K562 (cell line): ENCODE data around the gene LAMTOR4.

Experiments
- FOXJ2 ChIP-seq: fragments of 200-800 bp; sonication (Bioruptor generic); IDR thresholded peaks from 2 replicates; pipeline ENCODE4 v1.6.1; 2016; ENCODE audit warnings: missing genetic modification characterization, missing compliant biosample characterization
- GABPA ChIP-seq: fragments of 200-800 bp; sonication (Bioruptor generic); conservative IDR thresholded peaks from 2 replicates; pipeline ENCODE4 v1.6.1; 2016; ENCODE audit warnings: low read depth, missing genetic modification characterization, missing compliant biosample characterization
- HMG20A ChIP-seq: fragments of 450-650 bp; formaldehyde crosslinking; conservative IDR thresholded peaks from 2 replicates; pipeline ENCODE4 v1.4.0; 2020; ENCODE audit warnings: mild to moderate bottlenecking, mixed read lengths
- IRF2 ChIP-seq: sonication (generic); formaldehyde crosslinking; IDR thresholded peaks from 2 replicates; pipeline ENCODE4 v1.8.1; 2022; ENCODE audit warnings: mild to moderate bottlenecking, missing genetic modification reagents
- KLF13 ChIP-seq: fragments of 450-650 bp; IDR thresholded peaks from 2 replicates; pipeline ENCODE4 v1.6.1; 2016; ENCODE audit warnings: missing genetic modification characterization, low read depth, mild to moderate bottlenecking, missing compliant biosample characterization, moderate library complexity, borderline replicate concordance
- MAFK ChIP-seq: IDR thresholded peaks from 2 replicates; pipeline ENCODE4 v1.6.1; 2011; ENCODE audit warnings: low read length, improper control_type of control experiment
- MYC ChIP-seq, 2 experiments: fragments of 250-450 bp in 1 of 2; sonication (Bioruptor Pico) in 1 of 2; IDR thresholded peaks; 2 replicates each; pipeline versions ENCODE4 v1.5.1 to v1.6.1; 2012 to 2021; ENCODE audit warnings: low read depth in 2 of 2, borderline replicate concordance in 1 of 2, improper control_type of control experiment in 1 of 2, low read length in 1 of 2, mild to moderate bottlenecking in 1 of 2, moderate library complexity in 1 of 2
- STAT5B ChIP-seq: fragments of 250-450 bp; sonication (Bioruptor Pico); IDR thresholded peaks from 2 replicates; pipeline ENCODE4 v1.8.0; 2021; ENCODE audit warnings: mild to moderate bottlenecking, inconsistent platforms
- TF ChIP-seq, protein P1 (sequence below), 2 experiments: fragments of 200-800 bp in 1 of 2; sonication (Bioruptor generic) in 1 of 2; sonication (generic) in 1 of 2; formaldehyde crosslinking in 1 of 2; IDR thresholded peaks in 1 of 2; conservative IDR thresholded peaks in 1 of 2; 2 replicates each; pipeline versions ENCODE4 v1.5.0 to v1.6.1; 2016 to 2020; ENCODE audit warnings: missing compliant biosample characterization in 1 of 2, missing genetic modification characterization in 1 of 2, missing genetic modification reagents in 1 of 2
- TF ChIP-seq, protein P2 (sequence below), 3 experiments: IDR thresholded peaks in 2 of 3; conservative IDR thresholded peaks in 1 of 3; 2 replicates each; pipeline ENCODE4 v1.5.1; 2011 to 2012; ENCODE audit warnings: low read length in 3 of 3, mild to moderate bottlenecking in 3 of 3, control low read depth in 2 of 3, improper control_type of control experiment in 1 of 3, inconsistent platforms in 1 of 3, low read depth in 1 of 3, mixed read lengths in 1 of 3, moderate library complexity in 1 of 3; ENCODE audit not compliant: insufficient read depth in 2 of 3

DNA sequence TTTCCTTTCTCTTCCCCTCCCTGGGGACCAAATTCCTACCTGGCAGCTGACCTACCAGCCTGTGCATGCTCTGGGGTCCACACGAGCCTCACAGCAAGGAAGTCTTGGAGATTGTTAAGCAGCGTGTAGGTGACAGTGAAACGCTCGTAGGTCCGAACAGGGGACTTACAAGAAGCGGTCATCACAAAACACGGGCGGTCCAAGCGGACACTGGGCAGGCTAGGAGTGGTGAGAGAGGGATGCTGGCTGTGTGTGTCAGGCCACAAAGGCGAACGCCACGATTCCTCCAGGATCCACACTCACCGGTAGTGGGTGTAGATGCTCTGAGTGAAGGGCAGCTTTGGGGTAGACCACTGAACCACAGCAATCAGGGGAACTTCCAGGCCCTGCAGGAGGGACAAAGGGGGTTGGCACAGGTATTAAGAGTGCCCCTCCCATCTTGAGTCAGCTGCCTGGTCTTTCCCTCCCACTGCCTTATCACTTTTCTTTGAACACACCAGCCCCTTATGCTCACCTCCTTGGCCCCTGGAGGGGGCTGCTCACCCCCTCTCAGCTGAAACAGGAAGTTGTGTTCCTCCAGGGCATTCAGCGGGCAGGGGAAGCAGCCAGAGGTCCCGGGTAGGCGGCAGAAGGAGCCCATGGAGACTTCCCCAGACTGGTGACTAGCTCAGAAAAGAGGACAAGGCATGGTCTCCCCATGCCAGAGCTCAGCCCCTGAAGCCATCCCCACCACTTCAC, 7.8 kb downstream of the LAMTOR4 start:
- TF ChIP-seq MYC (IDR thresholded peaks at IDR 0.05; ENCODE audit: low read depth, low read length): no peak
- no peak for TF ChIP-seq MYC (CRISPR knock-in tag; IDR thresholded peaks at IDR 0.05; ENCODE audit: borderline replicate concordance, low read depth)
- TF ChIP-seq, protein P1, sequence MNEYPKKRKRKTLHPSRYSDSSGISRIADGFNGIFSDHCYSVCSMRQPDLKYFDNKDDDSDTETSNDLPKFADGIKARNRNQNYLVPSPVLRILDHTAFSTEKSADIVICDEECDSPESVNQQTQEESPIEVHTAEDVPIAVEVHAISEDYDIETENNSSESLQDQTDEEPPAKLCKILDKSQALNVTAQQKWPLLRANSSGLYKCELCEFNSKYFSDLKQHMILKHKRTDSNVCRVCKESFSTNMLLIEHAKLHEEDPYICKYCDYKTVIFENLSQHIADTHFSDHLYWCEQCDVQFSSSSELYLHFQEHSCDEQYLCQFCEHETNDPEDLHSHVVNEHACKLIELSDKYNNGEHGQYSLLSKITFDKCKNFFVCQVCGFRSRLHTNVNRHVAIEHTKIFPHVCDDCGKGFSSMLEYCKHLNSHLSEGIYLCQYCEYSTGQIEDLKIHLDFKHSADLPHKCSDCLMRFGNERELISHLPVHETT (CRISPR knock-in tag; conservative IDR thresholded peaks at IDR 0.05 in 1 of 2, IDR thresholded peaks at IDR 0.05 in 1 of 2): no peak
- no peak for TF ChIP-seq GABPA (tag)
- no peak for TF ChIP-seq KLF13
- TF ChIP-seq HMG20A (CRISPR knock-in tag): no peak
- no peak for TF ChIP-seq STAT5B (CRISPR knock-in tag)
- TF ChIP-seq IRF2: no peak
- TF ChIP-seq FOXJ2 (tag): no peak
- TF ChIP-seq MAFK: no peak
- TF ChIP-seq, protein P2, sequence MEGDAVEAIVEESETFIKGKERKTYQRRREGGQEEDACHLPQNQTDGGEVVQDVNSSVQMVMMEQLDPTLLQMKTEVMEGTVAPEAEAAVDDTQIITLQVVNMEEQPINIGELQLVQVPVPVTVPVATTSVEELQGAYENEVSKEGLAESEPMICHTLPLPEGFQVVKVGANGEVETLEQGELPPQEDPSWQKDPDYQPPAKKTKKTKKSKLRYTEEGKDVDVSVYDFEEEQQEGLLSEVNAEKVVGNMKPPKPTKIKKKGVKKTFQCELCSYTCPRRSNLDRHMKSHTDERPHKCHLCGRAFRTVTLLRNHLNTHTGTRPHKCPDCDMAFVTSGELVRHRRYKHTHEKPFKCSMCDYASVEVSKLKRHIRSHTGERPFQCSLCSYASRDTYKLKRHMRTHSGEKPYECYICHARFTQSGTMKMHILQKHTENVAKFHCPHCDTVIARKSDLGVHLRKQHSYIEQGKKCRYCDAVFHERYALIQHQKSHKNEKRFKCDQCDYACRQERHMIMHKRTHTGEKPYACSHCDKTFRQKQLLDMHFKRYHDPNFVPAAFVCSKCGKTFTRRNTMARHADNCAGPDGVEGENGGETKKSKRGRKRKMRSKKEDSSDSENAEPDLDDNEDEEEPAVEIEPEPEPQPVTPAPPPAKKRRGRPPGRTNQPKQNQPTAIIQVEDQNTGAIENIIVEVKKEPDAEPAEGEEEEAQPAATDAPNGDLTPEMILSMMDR (IDR thresholded peaks at IDR 0.05 in 2 of 3, conservative IDR thresholded peaks at IDR 0.05 in 1 of 3; ENCODE audit: insufficient read depth in 2 of 3, low read depth in 1 of 3, low read length in 3 of 3): no peak
